ENCODE measurements around the gene IL9R.
"Not testable (repeated sequence)": the region's sequence is repeated elsewhere in the genome, so short reads cannot be mapped to it uniquely, and the experiment has no call there.

IL9R gene, protein sequence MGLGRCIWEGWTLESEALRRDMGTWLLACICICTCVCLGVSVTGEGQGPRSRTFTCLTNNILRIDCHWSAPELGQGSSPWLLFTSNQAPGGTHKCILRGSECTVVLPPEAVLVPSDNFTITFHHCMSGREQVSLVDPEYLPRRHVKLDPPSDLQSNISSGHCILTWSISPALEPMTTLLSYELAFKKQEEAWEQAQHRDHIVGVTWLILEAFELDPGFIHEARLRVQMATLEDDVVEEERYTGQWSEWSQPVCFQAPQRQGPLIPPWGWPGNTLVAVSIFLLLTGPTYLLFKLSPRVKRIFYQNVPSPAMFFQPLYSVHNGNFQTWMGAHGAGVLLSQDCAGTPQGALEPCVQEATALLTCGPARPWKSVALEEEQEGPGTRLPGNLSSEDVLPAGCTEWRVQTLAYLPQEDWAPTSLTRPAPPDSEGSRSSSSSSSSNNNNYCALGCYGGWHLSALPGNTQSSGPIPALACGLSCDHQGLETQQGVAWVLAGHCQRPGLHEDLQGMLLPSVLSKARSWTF

DNA sequence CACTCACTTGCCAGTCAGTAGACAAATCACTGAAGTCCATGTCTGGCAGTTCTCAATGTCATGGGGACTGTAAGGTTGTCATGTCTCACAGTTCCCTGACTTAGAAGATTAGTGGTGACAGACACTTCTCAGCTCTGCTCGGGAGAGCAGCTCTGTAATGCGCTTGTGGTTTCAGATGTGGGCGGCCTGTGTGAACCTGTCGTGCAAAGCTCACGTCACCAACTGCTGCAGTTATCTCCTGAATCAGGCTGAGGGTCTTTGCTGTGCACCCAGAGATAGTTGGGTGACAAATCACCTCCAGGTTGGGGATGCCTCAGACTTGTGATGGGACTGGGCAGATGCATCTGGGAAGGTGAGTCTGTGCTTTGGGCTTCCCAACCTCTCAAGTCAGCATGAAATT lies at the start of gene IL9R:
IL9R (plus strand) TSS at position 261 of the 400 bp plus-strand sequence; CDS start at position 325, 64 bp downstream.
- DNase-seq, result peak; percentile 73

DNA sequence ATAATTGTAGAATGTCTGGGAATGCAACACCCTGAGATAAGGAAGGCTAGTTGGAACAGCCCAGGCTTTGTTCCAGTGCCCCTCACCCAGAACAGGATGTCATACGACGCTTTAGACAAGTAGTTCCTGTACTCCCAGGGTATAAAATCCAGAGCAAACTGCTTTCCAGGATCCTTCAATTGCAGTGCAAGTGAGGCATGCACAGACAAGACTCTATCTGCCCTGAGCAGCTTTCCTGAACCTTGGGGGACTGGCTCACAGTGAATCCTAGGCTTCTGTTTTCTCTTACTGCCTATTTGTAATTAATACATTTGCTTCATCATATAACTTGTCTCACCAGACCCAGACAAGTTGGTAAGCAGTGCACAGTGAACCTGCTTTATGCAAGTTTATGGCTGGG lies 48.4 kb upstream of the IL9R start:
- no peak for DNase-seq

DNA sequence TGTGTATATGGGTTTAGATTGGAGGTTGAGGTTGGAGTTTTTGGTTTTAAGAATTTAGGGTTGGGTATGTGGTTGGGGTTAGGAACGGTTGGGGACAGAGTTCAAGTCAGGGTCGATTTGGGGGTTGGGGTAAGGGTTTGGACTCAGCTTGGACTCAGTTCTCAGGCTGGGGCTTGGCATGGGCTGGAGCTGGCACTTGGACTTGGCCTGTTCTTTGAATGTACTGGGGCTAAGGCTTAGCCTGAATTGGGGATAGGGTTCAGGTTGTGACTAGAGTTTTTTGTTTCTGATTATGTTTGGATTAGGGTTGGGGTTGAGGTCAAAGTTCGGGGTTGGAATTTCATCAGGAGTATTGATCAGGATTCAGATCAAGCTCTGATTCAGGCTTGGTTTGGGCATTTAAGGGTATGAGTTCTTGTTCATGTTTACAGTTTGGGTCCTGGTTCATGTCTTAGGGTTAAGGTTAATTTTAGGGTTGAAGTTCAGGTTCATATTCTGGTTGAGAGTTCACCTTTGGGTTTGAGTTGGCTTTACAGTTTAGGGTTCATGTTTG lies 46.2 kb upstream of the IL9R start:
- DNase-seq, result no peak

DNA sequence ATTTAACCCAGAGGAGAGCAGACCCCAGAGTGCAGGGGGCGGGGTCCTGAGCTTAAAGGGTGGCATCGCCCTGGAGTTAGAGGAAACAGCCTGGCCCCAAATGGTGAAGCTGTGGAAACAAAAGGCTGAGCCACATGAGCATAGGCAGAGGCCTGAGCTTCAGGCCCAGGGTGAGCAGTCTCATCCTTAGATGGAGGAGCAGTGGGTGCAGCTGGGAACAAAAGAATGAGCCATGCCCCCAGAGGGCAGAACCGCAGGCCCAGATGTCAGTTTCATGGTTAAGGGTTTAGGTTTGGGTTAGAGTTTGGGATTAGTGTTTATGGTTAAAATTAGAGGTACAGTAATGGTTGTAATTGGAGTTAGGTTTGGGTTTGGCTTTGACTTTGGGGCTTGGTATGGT lies 44.4 kb upstream of the IL9R start:
- DNase-seq, result no peak

DNA sequence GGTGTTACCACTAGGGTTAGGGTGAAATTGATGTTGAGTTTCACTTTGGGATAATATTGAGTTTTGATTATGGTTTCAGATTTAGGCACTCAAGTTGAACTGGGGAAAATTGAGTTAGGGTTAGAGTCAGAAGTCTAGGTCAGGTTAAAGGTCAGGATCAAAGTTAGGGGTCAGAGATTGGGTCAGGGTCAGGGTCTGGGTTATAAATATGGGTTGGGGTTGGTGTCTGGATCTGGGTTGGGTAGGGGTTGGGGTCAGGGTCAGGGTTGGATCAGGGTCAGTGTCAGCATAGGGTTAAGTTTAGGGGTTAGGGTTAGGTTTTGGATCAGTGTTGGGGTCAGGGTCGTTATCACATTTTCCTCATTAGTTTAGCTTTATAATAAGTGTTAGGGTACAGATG lies 42.7 kb upstream of the IL9R start:
- DNase-seq, result no peak

DNA sequence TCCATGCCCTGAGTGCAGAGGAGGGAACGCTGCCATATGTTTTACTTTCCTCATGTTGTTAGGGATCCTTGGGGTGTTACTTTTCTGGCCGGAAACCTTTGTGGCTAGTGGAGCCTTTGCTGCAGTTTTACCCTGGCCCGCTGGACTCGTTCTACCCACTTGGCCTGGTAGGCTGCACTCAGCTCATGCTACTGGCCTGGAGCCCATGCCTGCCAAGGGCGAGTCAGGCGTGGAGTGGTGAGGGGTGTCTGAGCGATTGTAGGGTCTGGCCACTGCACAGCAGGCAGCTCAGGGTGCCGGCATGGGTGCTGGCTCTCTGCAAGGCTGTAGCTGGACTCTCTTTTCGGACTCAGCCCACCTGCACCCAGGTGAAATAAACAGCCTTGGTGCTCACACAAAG lies 41.4 kb upstream of the IL9R start:
- no peak for DNase-seq

DNA sequence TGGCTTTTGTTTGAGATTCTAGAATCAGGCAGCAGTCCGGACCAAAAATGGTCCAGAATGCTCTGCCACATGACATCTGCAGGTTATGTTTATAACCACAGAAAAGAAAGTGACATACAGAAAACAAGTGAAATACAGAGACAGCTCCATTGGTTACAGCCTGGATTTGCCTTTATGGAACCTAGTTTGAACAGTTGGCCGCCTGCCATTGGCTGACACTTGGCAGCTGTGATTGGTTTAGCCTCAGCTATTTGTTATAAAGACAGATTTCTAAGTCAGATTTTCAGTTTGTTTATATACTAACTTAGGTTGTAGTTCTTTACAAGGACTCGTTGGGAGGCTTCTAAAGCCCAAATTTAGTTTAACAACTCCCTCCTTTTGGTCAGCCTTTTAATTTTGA lies 40.8 kb upstream of the IL9R start:
- DNase-seq, result no peak

DNA sequence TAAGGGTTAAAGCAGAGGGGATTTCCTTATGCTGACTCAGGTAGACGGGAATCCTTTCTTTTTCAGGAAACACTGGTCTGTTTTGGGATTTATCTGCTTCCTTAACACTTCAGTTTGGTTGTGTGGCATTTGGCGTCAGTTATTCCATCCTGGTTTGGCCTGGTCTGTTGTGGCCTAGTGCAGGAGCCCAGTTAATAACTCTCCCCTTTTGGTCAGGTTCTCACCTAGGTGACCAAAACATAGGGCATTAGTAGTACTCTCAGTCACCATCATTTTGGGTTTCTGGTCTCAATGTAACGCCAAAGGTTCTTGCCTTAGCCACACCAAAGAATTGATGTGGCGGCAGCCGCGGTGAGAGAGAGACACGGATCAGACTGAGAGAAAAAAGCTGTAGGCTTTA lies 39.7 kb upstream of the IL9R start:
- no peak for DNase-seq

DNA sequence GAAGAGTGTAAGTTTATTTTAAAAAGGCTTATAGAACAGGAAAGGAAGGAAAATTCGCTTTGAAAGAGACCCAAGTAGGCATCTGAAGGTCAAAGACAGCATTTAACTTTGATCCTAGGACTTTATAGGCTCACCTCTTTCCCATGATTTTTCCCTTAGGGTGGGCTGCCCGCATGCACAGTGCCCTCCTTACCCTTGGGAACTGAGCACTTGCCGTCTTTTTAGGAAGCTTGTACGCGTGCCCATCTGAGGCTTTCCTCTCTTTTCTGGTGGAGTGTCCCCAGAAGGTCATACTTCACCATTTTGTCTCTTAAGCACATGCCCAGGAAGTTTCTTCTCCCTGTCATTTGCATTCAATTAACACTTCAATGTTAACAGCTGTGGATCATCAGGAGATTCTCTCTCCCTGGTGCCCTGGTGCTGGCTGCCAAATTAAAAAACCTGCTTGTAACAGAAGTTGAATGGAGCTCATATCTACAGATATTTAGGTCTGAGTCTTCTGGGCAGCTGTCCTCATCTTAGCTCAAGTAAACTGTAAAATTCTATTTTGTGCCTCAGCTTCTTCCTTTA lies 38.4 kb upstream of the IL9R start:
- no peak for DNase-seq

DNA sequence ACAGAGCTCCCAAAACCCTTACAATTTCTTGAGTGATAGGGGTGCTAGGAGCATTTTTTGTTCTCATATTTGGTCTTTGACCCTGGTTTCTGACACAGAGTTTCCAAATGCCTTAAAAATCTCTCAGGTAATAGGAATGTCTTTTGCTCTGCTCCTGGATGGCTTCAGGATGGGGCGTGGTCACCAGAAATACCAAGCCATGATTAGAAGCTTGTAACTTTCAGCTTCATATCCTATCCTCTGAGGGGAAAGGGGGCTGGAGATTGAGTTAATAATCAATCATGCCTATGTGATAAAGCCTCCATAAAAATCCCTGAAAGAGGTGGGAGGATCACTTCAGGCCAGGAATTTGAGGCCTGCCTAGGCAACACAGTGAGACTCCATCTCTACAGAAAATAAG lies 34.6 kb upstream of the IL9R start:
- DNase-seq, result no peak

DNA sequence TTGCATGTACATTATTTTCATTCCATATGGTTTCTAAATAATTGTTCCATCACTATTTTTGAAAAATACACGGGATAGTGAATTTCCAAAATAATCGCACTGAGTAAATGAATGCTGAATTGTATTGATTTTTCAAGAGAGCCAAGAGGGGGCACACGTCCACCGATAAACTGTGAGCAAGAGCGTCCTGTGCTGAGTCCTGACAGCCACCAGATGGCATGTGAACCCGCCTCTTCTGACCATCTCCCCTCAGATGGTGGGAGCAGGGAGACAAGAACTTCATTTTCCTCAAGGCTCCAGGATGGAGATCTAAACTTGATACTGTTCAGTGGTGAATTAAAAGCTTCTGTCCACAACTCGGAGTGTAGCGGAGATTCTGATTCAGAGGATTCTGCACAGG lies 30.6 kb upstream of the IL9R start:
- peak; percentile 51 for DNase-seq

DNA sequence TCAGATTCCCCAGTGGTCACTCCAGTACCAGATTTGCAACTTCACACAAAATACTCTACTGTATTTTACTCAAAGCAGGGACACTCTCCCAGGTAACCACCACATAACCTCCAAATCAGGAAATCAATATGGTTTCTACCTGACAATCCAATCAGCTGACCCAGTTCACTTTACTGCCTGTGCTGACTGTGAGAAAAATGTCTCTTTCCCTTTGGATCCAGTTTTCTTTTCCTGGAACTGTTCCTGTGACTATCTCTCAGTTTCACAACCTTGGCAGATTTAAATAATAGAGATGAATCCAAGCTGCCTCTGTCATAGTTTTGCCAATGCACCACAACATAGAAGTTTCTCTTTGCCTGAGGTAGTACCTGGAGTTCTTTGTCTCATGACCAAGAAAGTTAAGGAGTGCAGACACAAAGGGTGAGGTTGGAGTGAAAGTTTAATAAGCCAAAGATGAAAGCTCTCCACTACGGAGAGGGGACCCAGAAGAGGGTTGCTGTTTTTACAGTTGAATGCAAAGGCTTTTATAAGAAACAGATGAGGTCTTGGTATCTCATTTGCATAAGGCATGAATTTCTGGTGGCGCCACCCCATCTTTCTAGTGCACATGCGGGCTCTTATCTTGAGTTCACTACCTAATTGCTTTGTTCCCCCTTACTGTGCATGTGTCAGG lies 29.7 kb upstream of the IL9R start:
- no peak for DNase-seq

DNA sequence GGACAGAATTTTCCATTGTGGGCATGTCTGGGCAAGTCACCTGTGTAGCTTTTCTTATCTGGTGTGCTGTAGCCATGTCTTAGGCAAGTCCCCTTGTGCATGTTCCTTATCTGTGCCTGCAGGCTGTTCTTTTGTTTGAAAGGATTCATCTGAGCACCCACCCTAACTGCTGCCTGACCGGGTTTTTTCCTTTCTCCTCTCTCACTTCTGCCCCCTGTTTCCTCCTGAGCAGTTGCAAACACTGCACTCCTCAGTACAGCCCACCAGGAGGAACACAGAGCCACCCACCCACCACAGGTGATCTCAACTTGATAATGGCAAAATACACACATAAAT lies 29.2 kb upstream of the IL9R start:
- no peak for DNase-seq

DNA sequence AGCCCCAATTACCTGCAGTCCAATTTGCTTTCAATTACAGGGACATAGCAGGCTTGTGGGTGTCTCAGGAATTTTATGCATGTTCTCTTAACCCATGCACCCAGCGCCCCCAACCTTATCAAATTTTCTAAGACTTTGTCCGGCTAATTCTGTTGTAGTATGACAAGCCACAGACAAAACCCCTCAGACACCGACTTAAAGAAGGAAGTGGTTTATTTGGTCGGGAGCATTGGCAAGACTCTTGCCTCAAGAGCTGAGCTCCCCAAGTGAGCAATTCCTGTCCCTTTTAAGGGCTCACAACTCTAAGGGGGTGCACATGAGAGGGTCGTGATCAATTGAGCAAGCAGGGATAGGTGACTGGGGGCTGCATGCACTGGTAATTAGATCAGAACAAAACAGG lies 28.7 kb upstream of the IL9R start:
- DNase-seq, result no peak

DNA sequence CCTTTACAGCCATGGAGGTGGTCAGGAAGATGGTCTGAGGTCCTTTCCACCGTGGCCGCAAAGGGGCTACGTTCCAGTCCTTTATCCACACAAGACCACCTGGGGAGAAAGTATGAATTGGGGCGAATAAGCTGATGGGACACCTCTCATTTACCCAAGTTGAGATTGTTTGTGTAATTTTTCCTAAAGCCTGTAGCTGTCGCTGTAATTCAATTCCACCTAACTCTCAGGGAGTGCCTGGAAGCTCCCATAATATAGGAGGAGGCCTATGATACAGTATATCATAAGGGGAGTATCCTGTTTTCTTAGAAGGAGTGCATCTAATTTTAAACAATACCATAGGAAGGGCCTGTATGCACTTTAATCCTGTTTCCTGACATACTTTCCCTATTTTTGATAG lies 25.8 kb upstream of the IL9R start:
- not testable (repeated sequence) for DNase-seq

DNA sequence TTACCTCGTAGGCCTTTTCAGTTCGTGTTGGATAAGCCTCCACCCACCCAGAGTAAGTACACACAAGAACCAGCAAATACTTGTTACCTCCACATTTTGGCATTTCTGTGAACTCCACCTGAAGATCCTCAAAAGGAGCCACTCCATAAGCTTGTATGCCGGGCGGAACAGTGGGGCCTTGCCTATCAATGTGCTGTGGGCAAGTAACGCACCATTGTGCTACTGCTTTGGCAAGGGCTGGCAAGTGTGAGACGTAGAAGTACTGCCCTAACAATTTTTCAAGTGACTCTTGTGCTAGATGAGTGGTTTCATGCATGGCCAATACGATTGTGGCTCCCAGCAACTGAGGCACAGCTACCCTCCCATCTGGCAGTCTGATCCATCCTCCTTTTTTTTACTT lies 25.3 kb upstream of the IL9R start:
- not testable (repeated sequence) for DNase-seq

DNA sequence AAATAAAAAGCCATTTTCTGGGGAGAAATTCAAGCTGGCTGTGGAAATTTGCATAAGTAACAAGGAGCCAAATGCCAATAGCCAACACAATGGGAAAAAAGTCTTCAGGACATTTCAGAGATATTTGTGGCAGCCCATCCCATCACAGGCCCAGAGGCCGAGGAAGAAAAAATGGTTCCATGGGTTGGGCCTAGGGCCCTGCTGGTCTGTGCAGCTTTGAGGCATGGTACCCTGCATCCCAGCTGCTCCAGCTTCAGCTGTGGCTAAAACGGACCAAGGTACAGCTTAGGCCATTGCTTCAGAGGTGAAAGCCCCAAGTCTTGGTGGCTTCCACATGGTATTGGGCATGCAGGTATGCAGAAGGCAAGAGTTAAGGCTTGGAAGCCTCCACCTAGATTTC lies 14.2 kb upstream of the IL9R start:
- DNase-seq, result no peak

DNA sequence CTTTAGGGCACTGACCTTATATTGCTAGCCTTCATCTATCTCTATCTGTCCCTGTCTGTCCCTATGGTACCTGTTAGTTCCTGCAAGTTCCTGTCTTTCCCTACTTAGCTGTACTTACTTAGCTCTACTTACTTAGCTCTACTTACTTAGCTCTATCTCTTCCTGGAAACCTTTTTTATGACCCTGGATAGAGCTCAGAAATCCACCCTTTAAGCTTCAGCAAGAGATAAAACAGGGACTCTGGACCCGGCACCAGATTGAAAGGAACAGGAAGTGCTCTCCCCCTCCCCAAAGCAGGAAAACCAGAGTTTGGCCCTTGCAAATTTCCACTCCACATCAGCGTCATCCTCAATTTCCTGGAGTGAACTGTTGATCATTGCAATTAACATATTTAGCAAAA lies 12.3 kb upstream of the IL9R start:
- no peak for DNase-seq

DNA sequence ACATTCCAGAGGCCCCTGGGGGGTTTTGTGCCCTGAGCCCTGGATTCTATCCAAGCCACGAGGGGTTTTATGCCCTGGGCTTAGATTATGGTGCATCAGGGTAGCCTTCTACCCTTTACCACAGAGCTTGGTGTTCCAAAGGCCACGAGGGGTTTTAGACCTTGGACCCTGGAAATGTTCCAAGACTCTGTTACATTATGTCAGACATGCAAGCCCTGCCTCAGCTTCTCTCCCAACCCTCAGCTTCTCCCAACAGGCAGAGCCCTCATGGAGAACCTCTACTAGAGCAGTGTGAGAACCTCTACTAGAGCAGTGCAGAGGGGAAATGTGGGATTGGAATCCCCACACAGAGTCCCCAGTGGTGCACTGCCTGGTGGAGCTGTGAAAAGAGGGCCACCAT lies 10.5 kb upstream of the IL9R start:
- DNase-seq, result not testable (repeated sequence)

DNA sequence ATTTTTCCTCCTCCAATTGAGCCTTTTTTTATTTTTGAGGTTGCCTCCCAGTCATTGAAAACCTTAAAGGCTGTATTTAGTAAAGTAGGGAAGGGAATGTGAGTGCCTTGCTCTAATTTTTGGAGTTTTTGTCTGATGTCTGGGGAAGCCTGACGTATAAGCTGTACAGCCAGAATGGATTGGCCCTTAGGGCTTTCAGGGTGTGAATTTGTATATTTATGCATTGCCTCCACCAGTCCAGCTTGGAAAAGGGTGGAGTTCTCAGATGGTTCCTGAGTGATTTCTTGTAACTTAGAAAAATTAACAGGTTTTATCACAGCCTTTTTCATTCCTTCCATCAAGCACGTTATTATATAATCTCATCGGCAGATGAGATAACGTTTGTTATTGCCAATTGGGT lies 8.6 kb upstream of the IL9R start:
- DNase-seq, result no peak

DNA sequence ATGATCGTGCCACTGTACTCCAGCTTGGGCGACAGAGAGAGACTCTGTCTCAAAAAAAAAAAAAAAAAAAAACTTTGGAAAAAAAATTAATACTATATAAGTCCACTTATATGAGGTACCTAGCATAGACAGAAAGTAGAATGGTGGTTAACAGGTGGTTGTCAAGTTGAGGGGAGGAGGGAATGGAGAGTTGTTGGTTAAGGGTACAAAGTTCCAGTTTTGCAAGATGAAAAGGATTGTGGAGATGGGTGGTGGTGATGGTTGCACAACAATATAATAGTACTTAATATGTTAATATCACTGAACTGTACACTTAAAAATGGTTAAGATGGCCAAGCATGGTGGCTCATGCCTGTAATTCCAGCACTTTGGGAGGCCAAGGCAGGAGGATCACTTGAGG lies 4.1 kb upstream of the IL9R start:
- no peak for DNase-seq

DNA sequence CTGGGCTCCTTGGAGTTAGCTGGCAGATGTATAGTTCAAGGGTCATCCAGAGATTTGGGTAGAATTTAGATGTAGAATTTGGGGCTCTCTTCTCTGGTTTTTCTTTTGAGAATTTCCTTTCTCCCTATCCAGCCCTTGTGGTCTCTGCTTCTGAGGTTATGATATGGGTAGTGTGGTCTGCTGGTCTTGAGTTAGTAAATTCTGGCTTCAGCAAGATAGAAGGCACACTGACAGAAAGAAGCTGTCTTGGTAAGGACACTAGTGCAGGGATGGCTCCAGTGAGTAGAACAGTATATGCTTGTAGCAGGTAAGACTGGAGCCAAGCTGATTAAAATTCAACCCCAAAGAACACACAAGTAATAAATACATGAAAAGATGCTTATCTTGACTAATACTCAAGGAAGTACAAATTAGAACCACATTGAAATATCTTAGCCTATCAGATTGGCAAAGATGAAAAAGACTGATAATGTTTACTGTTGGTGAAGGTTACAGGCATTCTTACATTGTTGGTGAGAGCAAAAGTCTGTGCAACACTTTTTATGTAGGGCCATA lies 2.1 kb upstream of the IL9R start:
- DNase-seq, result no peak

DNA sequence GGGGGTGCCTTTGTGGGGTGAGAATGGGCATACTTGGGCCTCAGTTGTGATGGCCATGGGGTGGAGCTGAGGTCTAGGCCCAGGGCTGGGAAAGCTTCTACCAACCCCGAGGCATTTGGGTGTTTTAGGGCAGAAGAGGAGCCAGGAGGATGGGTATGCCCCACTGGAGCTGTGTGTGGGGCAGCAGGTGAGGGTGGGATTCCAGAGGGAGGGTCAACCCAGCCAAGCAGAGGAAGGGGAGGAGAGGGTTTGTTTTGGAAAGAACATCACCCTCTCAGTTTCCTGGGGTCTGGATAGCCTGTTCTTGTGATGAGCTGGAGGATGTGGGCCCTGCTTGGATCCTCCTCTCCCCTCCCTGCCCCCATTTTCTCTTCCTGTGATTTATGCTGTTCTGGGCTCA lies 620 bp downstream of the IL9R start:
- no peak for DNase-seq

All from activated CD8-positive, alpha-beta memory T cell treated with anti-CD3 and anti-CD28 coated beads, Interleukin-2, amount 50 U/mL, for 48 hours (primary cell).